Endothelial cell (in vitro differentiated cells): Measurements from ENCODE around the gene FBXO41. TPM values are rescaled to one million over a fixed set of nuclear protein-coding genes. Genes with fewer than 3 reads are reported as not detected.

ENCODE experiments used
- DNase-seq: peaks from one replicate; pipeline ENCODE4 v3.0.0; 2021; ENCODE audit warnings: low spot score
- H3K27ac Mint-ChIP-seq: one replicate; pipeline ENCODE4 v1.8.0; 2021; ENCODE audit warnings: mixed read lengths, inconsistent platforms; ENCODE audit not compliant: unreplicated experiment
- H3K27me3 Mint-ChIP-seq: one replicate; pipeline ENCODE4 v1.8.0; 2021; ENCODE audit warnings: mild to moderate bottlenecking, moderate library complexity, mixed read lengths, inconsistent platforms; ENCODE audit not compliant: unreplicated experiment
- H3K36me3 Mint-ChIP-seq: one replicate; pipeline ENCODE4 v1.8.0; 2021; ENCODE audit warnings: mild to moderate bottlenecking, low read depth, mixed read lengths, inconsistent platforms; ENCODE audit not compliant: unreplicated experiment
- H3K4me1 Mint-ChIP-seq: one replicate; pipeline ENCODE4 v1.8.0; 2021; ENCODE audit warnings: mild to moderate bottlenecking, mixed read lengths, inconsistent platforms; ENCODE audit not compliant: unreplicated experiment
- H3K4me3 Mint-ChIP-seq: one replicate; pipeline ENCODE4 v1.8.0; 2021; ENCODE audit warnings: mild to moderate bottlenecking, mixed read lengths, inconsistent platforms; ENCODE audit not compliant: unreplicated experiment
- H3K9me3 Mint-ChIP-seq: one replicate; pipeline ENCODE4 v1.8.0; 2021; ENCODE audit warnings: mixed read lengths, inconsistent platforms; ENCODE audit not compliant: unreplicated experiment
- total RNA-seq: library from RNA; stranded (reverse); fragmentation: NEBNext Ultra II Directional; extraction: Animal tissue kit (Norgen Biotek cat#: 25700); gene quantifications from one replicate; pipeline ENCODE4 v1.2.1, GENCODE V29; 2021; ENCODE audit not compliant: unreplicated experiment
- TF ChIP-seq, protein P1 (sequence below): fragments of 200-600 bp; sonication (generic); IDR thresholded peaks from one replicate; pipeline ENCODE4 v1.5.0; 2021; ENCODE audit warnings: antibody characterized with exemption; ENCODE audit not compliant: unreplicated experiment

The FBXO41 gene
- total RNA-seq, 1 donor from 2014 or later: 2.1 TPM

DNA sequence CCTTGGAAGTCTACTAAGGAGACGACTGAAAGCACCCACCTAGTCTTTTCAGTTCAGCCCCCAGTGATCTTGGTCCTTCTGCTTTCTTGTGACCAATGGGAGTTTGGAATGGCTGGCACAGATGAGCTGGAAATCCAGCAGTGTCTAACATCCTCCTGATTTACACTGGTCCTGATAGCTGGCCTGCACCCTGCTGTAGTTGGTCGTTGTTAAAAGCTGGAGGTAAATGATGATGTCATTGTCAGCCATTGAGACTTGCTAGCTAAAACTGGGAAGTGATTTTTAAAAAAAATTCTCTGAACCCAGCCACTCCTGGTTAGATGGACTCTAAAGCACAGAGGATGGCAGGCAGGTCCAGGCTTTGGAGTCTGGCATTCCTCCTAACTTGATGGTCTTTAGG, 30.9 kb downstream of the FBXO41 start:
- H3K27ac Mint-ChIP-seq: no peak overlapping the region
- no peaks in the 10 kb centered on the region for H3K4me1 Mint-ChIP-seq
- no peak for DNase-seq
- peaks cover 36% of the 10 kb centered on the region for H3K36me3 Mint-ChIP-seq
- no peaks in the 10 kb centered on the region for H3K9me3 Mint-ChIP-seq
- H3K4me3 Mint-ChIP-seq: peak overlapping the region; percentile 45
- TF ChIP-seq, protein P1, sequence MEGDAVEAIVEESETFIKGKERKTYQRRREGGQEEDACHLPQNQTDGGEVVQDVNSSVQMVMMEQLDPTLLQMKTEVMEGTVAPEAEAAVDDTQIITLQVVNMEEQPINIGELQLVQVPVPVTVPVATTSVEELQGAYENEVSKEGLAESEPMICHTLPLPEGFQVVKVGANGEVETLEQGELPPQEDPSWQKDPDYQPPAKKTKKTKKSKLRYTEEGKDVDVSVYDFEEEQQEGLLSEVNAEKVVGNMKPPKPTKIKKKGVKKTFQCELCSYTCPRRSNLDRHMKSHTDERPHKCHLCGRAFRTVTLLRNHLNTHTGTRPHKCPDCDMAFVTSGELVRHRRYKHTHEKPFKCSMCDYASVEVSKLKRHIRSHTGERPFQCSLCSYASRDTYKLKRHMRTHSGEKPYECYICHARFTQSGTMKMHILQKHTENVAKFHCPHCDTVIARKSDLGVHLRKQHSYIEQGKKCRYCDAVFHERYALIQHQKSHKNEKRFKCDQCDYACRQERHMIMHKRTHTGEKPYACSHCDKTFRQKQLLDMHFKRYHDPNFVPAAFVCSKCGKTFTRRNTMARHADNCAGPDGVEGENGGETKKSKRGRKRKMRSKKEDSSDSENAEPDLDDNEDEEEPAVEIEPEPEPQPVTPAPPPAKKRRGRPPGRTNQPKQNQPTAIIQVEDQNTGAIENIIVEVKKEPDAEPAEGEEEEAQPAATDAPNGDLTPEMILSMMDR: no peak
- H3K27me3 Mint-ChIP-seq: peaks cover 15% of the 10 kb centered on the region

DNA sequence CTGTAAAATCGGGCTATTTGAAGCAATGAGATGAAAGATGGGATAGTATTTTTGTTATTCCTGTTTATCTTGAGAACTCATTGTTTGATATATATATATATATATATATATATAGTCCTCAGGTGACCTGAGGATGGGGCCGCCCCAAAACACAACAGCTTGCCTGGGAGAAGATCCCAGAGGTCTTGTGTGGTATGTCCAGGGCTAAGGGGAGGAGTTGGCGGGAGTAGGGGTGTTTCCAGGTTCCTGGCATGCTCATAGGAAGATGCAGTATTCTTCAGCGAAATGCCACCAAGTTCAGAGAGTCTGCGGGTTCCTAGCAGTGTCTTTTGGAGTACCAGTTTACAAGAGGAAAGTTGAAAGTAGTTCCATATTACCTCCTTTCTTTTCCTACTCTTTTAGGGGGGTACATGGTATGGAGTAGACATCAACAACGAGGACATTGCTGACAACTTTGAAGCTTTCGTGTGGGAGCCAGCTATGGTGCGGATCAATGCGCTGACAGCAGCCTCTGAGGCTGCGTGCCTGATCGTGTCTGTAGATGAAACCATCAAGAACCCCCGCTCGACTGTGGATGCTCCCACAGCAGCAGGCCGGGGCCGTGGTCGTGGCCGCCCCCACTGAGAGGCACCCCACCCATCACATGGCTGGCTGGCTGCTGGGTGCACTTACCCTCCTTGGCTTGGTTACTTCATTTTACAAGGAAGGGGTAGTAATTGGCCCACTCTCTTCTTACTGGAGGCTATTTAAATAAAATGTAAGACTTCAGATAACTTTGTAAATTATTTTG, 31.8 kb downstream of the FBXO41 start:
- no peaks in the 10 kb centered on the region for H3K9me3 Mint-ChIP-seq
- H3K36me3 Mint-ChIP-seq: peaks cover 39% of the 10 kb centered on the region
- H3K27ac Mint-ChIP-seq: no peak overlapping the region
- no peaks in the 10 kb centered on the region for H3K4me1 Mint-ChIP-seq
- H3K4me3 Mint-ChIP-seq: no peak overlapping the region
- TF ChIP-seq, protein P1: no peak
- peaks cover 15% of the 10 kb centered on the region for H3K27me3 Mint-ChIP-seq
- no peak for DNase-seq

DNA sequence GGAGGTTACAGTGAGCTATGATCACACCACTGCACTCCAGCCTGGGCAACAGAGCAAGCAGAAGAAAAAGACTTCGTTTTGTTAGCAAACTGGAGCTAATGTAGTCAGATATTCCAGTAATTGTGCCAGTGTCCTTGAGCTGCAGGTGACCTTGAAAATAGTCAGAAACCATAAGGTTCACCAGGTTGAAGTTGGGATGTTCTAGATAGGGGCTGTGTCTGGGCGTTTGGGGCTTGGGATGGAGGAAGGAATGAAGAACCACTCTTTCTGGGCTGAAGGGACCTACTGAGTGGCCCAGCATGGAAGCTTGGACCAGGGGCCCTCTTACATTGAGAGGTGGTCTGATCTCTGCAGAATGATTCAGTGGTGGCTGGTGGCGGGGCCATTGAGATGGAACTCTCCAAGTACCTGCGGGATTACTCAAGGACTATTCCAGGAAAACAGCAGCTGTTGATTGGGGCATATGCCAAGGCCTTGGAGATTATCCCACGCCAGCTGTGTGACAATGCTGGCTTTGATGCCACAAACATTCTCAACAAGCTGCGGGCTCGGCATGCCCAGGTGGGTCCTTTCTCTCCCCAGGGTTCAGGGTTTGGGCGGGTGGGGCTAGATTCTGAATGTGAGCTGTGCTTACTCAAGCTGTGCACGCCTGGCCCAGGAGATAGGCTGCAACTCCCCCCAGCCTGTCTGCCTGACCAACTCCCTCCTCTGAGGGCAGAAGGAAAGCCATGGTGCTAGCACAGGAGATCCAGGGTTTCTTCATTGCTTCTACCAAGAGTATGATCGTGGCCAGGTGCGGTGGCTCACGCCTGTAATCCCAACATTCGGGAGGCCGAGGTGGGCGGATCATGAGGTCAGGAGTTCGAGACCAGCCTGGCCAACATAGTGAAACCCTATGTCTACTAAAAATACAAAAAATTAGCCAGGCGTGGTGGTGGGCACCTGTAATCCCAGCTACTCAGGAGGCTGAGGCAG, 33.1 kb downstream of the FBXO41 start:
- Mint-ChIP-seq H3K9me3 (no peaks in the 10 kb centered on the region), H3K27ac (no peak overlapping the region), H3K4me3 (peak overlapping the region; percentile 29), H3K4me1 (no peaks in the 10 kb centered on the region), H3K27me3 (peaks cover 10% of the 10 kb centered on the region), H3K36me3 (peaks cover 51% of the 10 kb centered on the region)
- TF ChIP-seq, protein P1: no peak
- DNase-seq: no peak

DNA sequence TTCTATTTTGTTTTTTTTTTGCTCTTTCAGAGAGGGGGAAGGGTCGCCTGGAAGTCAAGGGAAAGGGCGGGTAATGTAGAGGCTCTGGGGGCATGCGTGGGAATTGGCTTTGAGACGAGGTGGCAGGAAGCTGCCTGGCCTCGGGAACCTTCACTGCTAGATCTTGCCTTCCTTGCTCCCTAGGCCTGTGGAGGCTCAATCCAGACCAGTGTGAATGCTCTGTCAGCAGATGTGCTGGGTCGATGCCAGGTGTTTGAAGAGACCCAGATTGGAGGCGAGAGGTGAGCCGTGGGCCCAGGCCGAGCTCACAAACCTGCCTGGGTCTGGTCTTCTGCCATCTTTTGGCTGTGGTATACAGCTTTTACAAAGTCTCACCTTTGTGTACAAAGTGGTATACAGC, 34.6 kb downstream of the FBXO41 start:
- Mint-ChIP-seq H3K9me3 (no peaks in the 10 kb centered on the region), H3K4me3 (peak overlapping the region; percentile 58), H3K4me1 (no peaks in the 10 kb centered on the region), H3K27me3 (peaks cover 5% of the 10 kb centered on the region), H3K36me3 (peaks cover 59% of the 10 kb centered on the region), H3K27ac (no peak overlapping the region)
- no peak for DNase-seq
- TF ChIP-seq, protein P1: no peak
